GM18951 (cell line): ENCODE data around the gene CDC25B.
"Not testable (repeated sequence)": the region's sequence is repeated elsewhere in the genome, so short reads cannot be mapped to it uniquely, and the experiment has no call there.

Source experiments
- POLR2A ChIP-seq: IDR thresholded peaks from 4 replicates; pipeline ENCODE4 v1.6.1; 2011; ENCODE audit warnings: mild to moderate bottlenecking; ENCODE audit not compliant: insufficient read length, insufficient read depth; ENCODE audit errors: extremely low read depth
- in situ Hi-C: fragments of 300-500 bp; cut with MboI; formaldehyde crosslinking; loops from one replicate; pipeline ENCODE4 v1.12.0; 2022; ENCODE audit warnings: low sequenced_read_pairs, mixed read lengths, inconsistent platforms; ENCODE audit not compliant: unreplicated experiment

Gene CDC25B

GRCh38 chr20:3784216-3784853, 11.8 kb upstream of the CDC25B start:
- no peak for TF ChIP-seq POLR2A
- in situ Hi-C loops, result no loop called here

- TF ChIP-seq POLR2A, result no peak
- in situ Hi-C loops, result no loop called here
Measured at GRCh38 chr20:3784863-3785239, 11.3 kb upstream of the CDC25B start.

GRCh38 chr20:3785240-3786125, 10.6 kb upstream of the CDC25B start:
- in situ Hi-C loops, result no loop called here
- no peak for TF ChIP-seq POLR2A

- TF ChIP-seq POLR2A, result no peak
- in situ Hi-C loops, result no loop called here
Measured at GRCh38 chr20:3786126-3786484, 10.0 kb upstream of the CDC25B start.

GRCh38 chr20:3786665-3787323, 9.3 kb upstream of the CDC25B start, which contains the start of gene CENPB:
CENPB (minus strand) TSS chr20:3786740; CDS start chr20:3786483, 257 bp downstream.
- TF ChIP-seq POLR2A, result peak; percentile 67
- in situ Hi-C loops, result no loop called here

- TF ChIP-seq POLR2A, result no peak
- in situ Hi-C loops, result no loop called here
Measured at GRCh38 chr20:3787324-3788014, 8.6 kb upstream of the CDC25B start.

- TF ChIP-seq POLR2A, result no peak
- in situ Hi-C loops, result no loop called here
Measured at GRCh38 chr20:3788685-3789155, 7.4 kb upstream of the CDC25B start.

- in situ Hi-C loops, result not testable (repeated sequence)
Measured at GRCh38 chr20:3789201-3789600, 6.9 kb upstream of the CDC25B start.

GRCh38 chr20:3794168-3794567, 1.9 kb upstream of the CDC25B start:
- in situ Hi-C loops, result not testable (repeated sequence)

GRCh38 chr20:3794701-3795420, 1.2 kb upstream of the CDC25B start:
- no peak for TF ChIP-seq POLR2A
- in situ Hi-C loops, result no loop called here

GRCh38 chr20:3796477-3797225, 541 bp downstream of the CDC25B start:
- in situ Hi-C loops, result no loop called here
- TF ChIP-seq POLR2A, result no peak

GRCh38 chr20:3797226-3797545, 1.1 kb downstream of the CDC25B start:
- TF ChIP-seq POLR2A, result no peak
- in situ Hi-C loops, result no loop called here
